H1 (cell line): ENCODE measurements around the gene CCDC185. TPM values are rescaled to one million over a fixed set of nuclear protein-coding genes. Genes with fewer than 3 reads are reported as not detected.
A peak's percentile ranks its signal among the peaks of the same experiment; 100 is the strongest.

Experiments
- CTCF ChIA-PET: fragments of 300-600 bp; sonication (Branson Sonifier 250); formaldehyde crosslinking; loops from one replicate; lab custom pipeline; 2021; ENCODE audit not compliant: partially characterized antibody; lab: Charles Lee
- POLR2A ChIA-PET: fragments of 300-600 bp; sonication (Branson Sonifier 250); formaldehyde crosslinking; loops from one replicate; lab custom pipeline; 2021; ENCODE audit warnings: inconsistent platforms; ENCODE audit not compliant: partially characterized antibody; lab: Charles Lee
- DNase-seq, 2 experiments: peaks; one replicate each; pipeline versions ENCODE4 v3.0.0 to v3.0.0-alpha.2; 2010 to 2022; ENCODE audit warnings: low spot score in 2 of 2, low read depth in 1 of 2, mixed read lengths in 1 of 2
- FAIRE-seq: peaks from 2 replicates; lab custom pipeline; 2011; peaks lifted over from hg19 to GRCh38; lab: Jason Lieb, UNC
- H2AFZ ChIP-seq: 2 replicates; pipeline ENCODE4 v1.8.1; 2012; ENCODE audit warnings: low read length, inconsistent platforms
- H2AK5ac ChIP-seq: 2 replicates; pipeline ENCODE4 v1.6.1; 2013; ENCODE audit warnings: low read depth, low read length
- H2BK120ac ChIP-seq: replicated peaks from 2 replicates; pipeline ENCODE3; 2013; ENCODE audit warnings: low read depth, low read length, inconsistent platforms
- H2BK12ac ChIP-seq: 2 replicates; pipeline ENCODE4 v1.6.1; 2013; ENCODE audit warnings: low read depth, low read length
- H2BK15ac ChIP-seq: 2 replicates; pipeline ENCODE4 v1.6.1; 2013; ENCODE audit warnings: low read length
- H2BK20ac ChIP-seq: 2 replicates; pipeline ENCODE4 v1.6.1; 2013; ENCODE audit warnings: low read length
- H2BK5ac ChIP-seq: 2 replicates; pipeline ENCODE4 v1.6.1; 2013; ENCODE audit warnings: low read depth, low read length
- H3K14ac ChIP-seq: 2 replicates; pipeline ENCODE4 v1.6.1; 2013; ENCODE audit warnings: inconsistent platforms; ENCODE audit not compliant: insufficient read length
- H3K18ac ChIP-seq: 2 replicates; pipeline ENCODE4 v1.6.1; 2013; ENCODE audit warnings: low read length; ENCODE audit errors: extremely low read depth
- H3K23ac ChIP-seq: 2 replicates; pipeline ENCODE4 v1.6.1; 2013; ENCODE audit warnings: inconsistent platforms; ENCODE audit not compliant: insufficient read length
- H3K23me2 ChIP-seq: 2 replicates; pipeline ENCODE4 v1.6.1; 2013; ENCODE audit warnings: low read depth, low read length
- H3K27ac ChIP-seq: 2 replicates; pipeline ENCODE4 v1.6.1; 2011; ENCODE audit warnings: low read depth, low read length, inconsistent platforms
- H3K27me3 ChIP-seq, 4 experiments: replicated peaks in 1 of 4; 1 replicate in 1 of 4; 2 replicates in 3 of 4; pipeline versions ENCODE4 v1.6.1 to v1.8.1; 2011 to 2013; ENCODE audit warnings: low read length in 3 of 4, mild to moderate bottlenecking in 3 of 4, inconsistent platforms in 2 of 4, mixed read lengths in 2 of 4, moderate library complexity in 1 of 4; ENCODE audit not compliant: control insufficient read depth in 3 of 4, insufficient read depth in 3 of 4; ENCODE audit errors: extremely low read depth in 1 of 4
- H3K36me3 ChIP-seq, 4 experiments: 2 replicates each; pipeline versions ENCODE4 v1.6.1 to v1.8.1; 2011 to 2013; ENCODE audit warnings: mild to moderate bottlenecking in 4 of 4, low read length in 3 of 4, moderate library complexity in 2 of 4, control low read depth in 1 of 4, inconsistent platforms in 1 of 4; ENCODE audit not compliant: insufficient read depth in 4 of 4, control insufficient read depth in 2 of 4
- H3K4ac ChIP-seq: replicated peaks from 2 replicates; pipeline ENCODE3; 2013; ENCODE audit warnings: low read length, low read depth, mixed read lengths, inconsistent platforms; ENCODE audit not compliant: insufficient read length
- H3K4me1 ChIP-seq, 4 experiments: replicated peaks in 1 of 4; 1 replicate in 1 of 4; 2 replicates in 3 of 4; pipeline versions ENCODE4 v1.6.1 to v1.8.1; 2011 to 2013; ENCODE audit warnings: low read length in 3 of 4, inconsistent platforms in 2 of 4, mixed read lengths in 1 of 4; ENCODE audit not compliant: insufficient read depth in 4 of 4, control insufficient read depth in 3 of 4
- H3K4me2 ChIP-seq, 2 experiments: 2 replicates each; pipeline versions ENCODE4 v1.6.1 to v1.8.1; 2011 to 2013; ENCODE audit warnings: low read depth in 2 of 2, low read length in 2 of 2, control low read depth in 1 of 2, inconsistent platforms in 1 of 2, mild to moderate bottlenecking in 1 of 2; ENCODE audit not compliant: insufficient read depth in 1 of 2
- H3K4me3 ChIP-seq, 4 experiments: fragments of 200-600, 300-600 bp in 1 of 4; sonication (generic), shearing (Covaris generic), sonication (Bioruptor Twin) in 1 of 4; 2 replicates each; pipeline versions ENCODE4 v1.5.1 to v1.8.1; 2011 to 2016; ENCODE audit warnings: low read length in 4 of 4, low read depth in 3 of 4, control low read depth in 2 of 4, inconsistent platforms in 2 of 4, mild to moderate bottlenecking in 2 of 4, mixed read lengths in 1 of 4, moderate library complexity in 1 of 4; ENCODE audit not compliant: insufficient read depth in 2 of 4; ENCODE audit errors: extremely low read depth in 1 of 4
- H3K56ac ChIP-seq: replicated peaks from 2 replicates; pipeline ENCODE3; 2013; ENCODE audit warnings: low read depth, mild to moderate bottlenecking, mixed read lengths, low read length, inconsistent platforms; ENCODE audit not compliant: insufficient read length
- H3K79me1 ChIP-seq: 2 replicates; pipeline ENCODE4 v1.6.1; 2013; ENCODE audit warnings: low read depth, low read length, control low read depth
- H3K79me2 ChIP-seq, 2 experiments: 2 replicates each; pipeline versions ENCODE4 v1.6.1 to v1.8.1; 2012 to 2013; ENCODE audit warnings: low read length in 2 of 2, mild to moderate bottlenecking in 2 of 2, inconsistent platforms in 1 of 2; ENCODE audit not compliant: insufficient read depth in 2 of 2, control insufficient read depth in 1 of 2
- H3K9ac ChIP-seq, 4 experiments: replicated peaks in 1 of 4; 1 replicate in 1 of 4; 2 replicates in 3 of 4; pipeline versions ENCODE4 v1.6.1 to v1.8.1; 2011 to 2013; ENCODE audit warnings: low read depth in 3 of 4, low read length in 3 of 4, control low read depth in 2 of 4, mild to moderate bottlenecking in 2 of 4, moderate library complexity in 2 of 4, inconsistent platforms in 1 of 4; ENCODE audit errors: extremely low read depth in 1 of 4
- H3K9me3 ChIP-seq, 2 experiments: 2 replicates each; pipeline versions ENCODE4 v1.6.1 to v1.8.1; 2012 to 2013; ENCODE audit warnings: mild to moderate bottlenecking in 2 of 2, moderate library complexity in 2 of 2, control low read depth in 1 of 2, inconsistent platforms in 1 of 2, low read depth in 1 of 2, low read length in 1 of 2, mixed read lengths in 1 of 2; ENCODE audit not compliant: insufficient read depth in 2 of 2
- H4K20me1 ChIP-seq, 2 experiments: replicated peaks in 1 of 2; 2 replicates each; pipeline versions ENCODE3 to v1.8.1; 2011 to 2013; ENCODE audit warnings: inconsistent platforms in 2 of 2, low read length in 2 of 2, mild to moderate bottlenecking in 1 of 2; ENCODE audit not compliant: insufficient read depth in 2 of 2, control insufficient read depth in 1 of 2
- H4K5ac ChIP-seq: 2 replicates; pipeline ENCODE4 v1.6.1; 2013; ENCODE audit warnings: low read length, low read depth, mixed read lengths, inconsistent platforms; ENCODE audit not compliant: insufficient read length
- H4K8ac ChIP-seq: 2 replicates; pipeline ENCODE4 v1.8.0; 2013; ENCODE audit warnings: mild to moderate bottlenecking, moderate library complexity, low read length, inconsistent platforms; ENCODE audit not compliant: insufficient read depth; ENCODE audit errors: extremely low read depth
- H4K91ac ChIP-seq: replicated peaks from 2 replicates; pipeline ENCODE3; 2013; ENCODE audit warnings: low read length, mixed read lengths, inconsistent platforms; ENCODE audit not compliant: insufficient read length
- MAX ChIP-seq: IDR thresholded peaks from 2 replicates; pipeline ENCODE4 v1.6.1; 2012; ENCODE audit warnings: inconsistent platforms
- NRF1 ChIP-seq: IDR thresholded peaks from 2 replicates; pipeline ENCODE4 v1.6.1; 2011; ENCODE audit warnings: mild to moderate bottlenecking, low read depth, low read length, improper control_type of control experiment
- WGBS, 2 experiments: shearing (Covaris generic) in 1 of 2; methylation state at CpG; one replicate each; pipeline versions ENCODE4 v1.1.6 to v1.1.7; 2013 to 2015; ENCODE audit warnings: low lambda C conversion rate in 2 of 2, mixed read lengths in 2 of 2, inconsistent platforms in 1 of 2, low coverage in 1 of 2, missing lambda C conversion rate in 1 of 2; ENCODE audit not compliant: insufficient replicate concordance in 2 of 2, insufficient coverage in 1 of 2, insufficient read length in 1 of 2; ENCODE audit errors: extremely low coverage in 1 of 2, missing lambda C conversion rate in 1 of 2; 5-methylcytosine and 5-hydroxymethylcytosine counted together
- polyA plus RNA-seq, 7 experiments: library from polyadenylated mRNA; depleted of rRNA in 3 of 7; stranded (reverse) in 5 of 7; unstranded in 2 of 7; fragments of >200 nt in 5 of 7; fragments of 200-250 nt in 2 of 7; gene quantifications; 1 replicate in 5 of 7; 2 replicates in 1 of 7; 4 replicates in 1 of 7; pipeline versions ENCODE4 v1.2.1 to v1.2.3, GENCODE V29; 2011 to 2013; ENCODE audit warnings: missing spikeins in 2 of 7, mixed read lengths in 2 of 7
- total RNA-seq: library from RNA; stranded (reverse); fragmentation: NEBNext Ultra II Directional; extraction: Animal tissue kit (Norgen Biotek cat#: 25700); gene quantifications from 2 replicates; pipeline ENCODE4 v1.2.1, GENCODE V29; 2021

Gene CCDC185
- total and polyA plus RNA-seq, 2 of the 8 experiments (the other 6 are each of a cell fraction or from before 2014, with no cell fraction given): not detected

GRCh38 chr1:223348439-223348838 lies 44.8 kb upstream of the CCDC185 start:
- H3K23ac ChIP-seq: no peak overlapping the region
- H3K36me3 ChIP-seq: no peaks in the 10 kb centered on the region
- CTCF ChIA-PET: interaction anchor here (0.8 to 8.0 kb wide), 3 partner anchors 10 to 36 kb away, joined by 3 to 45 read pairs (median 19); partner anchors contain the start of gene SUSD4
- H3K27ac ChIP-seq: no peak overlapping the region
- H3K4me1 ChIP-seq: peaks cover 0 to 4% (median 2%) of the 10 kb centered on the region in 4 experiments; a peak in 2 of 7 replicates
- no peak overlapping the region for H2BK12ac ChIP-seq
- no peak overlapping the region for H2BK20ac ChIP-seq
- H3K9ac ChIP-seq: no peak overlapping the region
- 76% methylated on average over 2 of the region's 2 CpGs; no CpG with 5 or more reads in 1 of the 2 experiments for WGBS, 2 experiments
- FAIRE-seq: no peak
- H3K9me3 ChIP-seq: no peaks in the 10 kb centered on the region
- no peak overlapping the region for H2AK5ac ChIP-seq
- H3K27me3 ChIP-seq: no peaks in the 10 kb centered on the region
- no peaks in the 10 kb centered on the region for H3K23me2 ChIP-seq
- no peaks in the 10 kb centered on the region for H3K79me2 ChIP-seq
- no peak for DNase-seq
- H3K18ac ChIP-seq: no peak overlapping the region
- H2BK5ac ChIP-seq: no peak overlapping the region
- no peaks in the 10 kb centered on the region for H4K20me1 ChIP-seq
- H2BK15ac ChIP-seq: no peak overlapping the region
- TF ChIP-seq NRF1 (no peak), MAX (0 out of 2 replicates have a peak, but pooled peaks have one; percentile 27)
- no peak overlapping the region for H3K4me2 ChIP-seq
- H4K8ac ChIP-seq: no peak overlapping the region
- H2BK120ac ChIP-seq: no peak overlapping the region
- no peaks in the 10 kb centered on the region for H3K79me1 ChIP-seq
- no peak overlapping the region for H4K5ac ChIP-seq
- no peak overlapping the region for H2AFZ ChIP-seq
- H3K4me3 ChIP-seq: no peak overlapping the region
- no peak overlapping the region for H3K56ac ChIP-seq
- H3K14ac ChIP-seq: no peak overlapping the region
- no peak overlapping the region for H3K4ac ChIP-seq
- POLR2A ChIA-PET: no interaction called here
- H4K91ac ChIP-seq: no peak overlapping the region
